Stimulated activated effector memory CD8-positive, alpha-beta T cell treated with anti-CD3 and anti-CD28 coated beads, Interleukin-12 subunit alpha, Interleukin-12 subunit beta, amount 100 ng/mL, for 72 hours (primary cell): Measurements from ENCODE around the gene GPR22.

Source experiments
- ATAC-seq: fragments of 150-1000 bp; cut with Tn5 transposase; 2 replicates; pipeline ENCODE4 v1.10.0; 2021
- DNase-seq, 2 donors: peaks; one replicate each; pipeline ENCODE4 v3.0.0; 2021 to 2022; ENCODE audit warnings: low spot score in 2 of 2
- H3K27ac Mint-ChIP-seq: one replicate; pipeline ENCODE4 v1.8.0; 2022; ENCODE audit warnings: mild to moderate bottlenecking, mixed read lengths
- H3K36me3 Mint-ChIP-seq: one replicate; pipeline ENCODE4 v1.8.0; 2022; ENCODE audit warnings: mild to moderate bottlenecking, mixed read lengths
- H3K4me1 Mint-ChIP-seq: one replicate; pipeline ENCODE4 v1.8.0; 2022; ENCODE audit warnings: mixed read lengths
- H3K4me3 Mint-ChIP-seq: one replicate; pipeline ENCODE4 v1.8.0; 2022; ENCODE audit warnings: mild to moderate bottlenecking, mixed read lengths
- H3K9me3 Mint-ChIP-seq: one replicate; pipeline ENCODE4 v1.8.0; 2022; ENCODE audit warnings: mixed read lengths

The GPR22 gene, protein sequence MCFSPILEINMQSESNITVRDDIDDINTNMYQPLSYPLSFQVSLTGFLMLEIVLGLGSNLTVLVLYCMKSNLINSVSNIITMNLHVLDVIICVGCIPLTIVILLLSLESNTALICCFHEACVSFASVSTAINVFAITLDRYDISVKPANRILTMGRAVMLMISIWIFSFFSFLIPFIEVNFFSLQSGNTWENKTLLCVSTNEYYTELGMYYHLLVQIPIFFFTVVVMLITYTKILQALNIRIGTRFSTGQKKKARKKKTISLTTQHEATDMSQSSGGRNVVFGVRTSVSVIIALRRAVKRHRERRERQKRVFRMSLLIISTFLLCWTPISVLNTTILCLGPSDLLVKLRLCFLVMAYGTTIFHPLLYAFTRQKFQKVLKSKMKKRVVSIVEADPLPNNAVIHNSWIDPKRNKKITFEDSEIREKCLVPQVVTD

GRCh38 chr7:107469929-107470328 lies at the start of gene GPR22:
Gene GPR22 (plus strand): TSS chr7:107470057. CDS start chr7:107474061, 4,004 bp downstream.
- Mint-ChIP-seq H3K4me3 (no peak within 1 kb of the TSS), H3K36me3 (no peaks in the 10 kb centered on the region), H3K9me3 (no peaks in the 10 kb centered on the region), H3K27ac (no peak within 1 kb of the TSS), H3K4me1 (no peaks in the 10 kb centered on the region)
- DNase-seq = no peak
- ATAC-seq = no peak

GRCh38 chr7:107427462-107427861 lies 42.4 kb upstream of the GPR22 start:
- ATAC-seq (no peak), DNase-seq (no peak)
- Mint-ChIP-seq H3K27ac (no peak overlapping the region), H3K4me3 (no peak overlapping the region), H3K9me3 (no peaks in the 10 kb centered on the region), H3K36me3 (no peaks in the 10 kb centered on the region), H3K4me1 (no peaks in the 10 kb centered on the region)

DNA sequence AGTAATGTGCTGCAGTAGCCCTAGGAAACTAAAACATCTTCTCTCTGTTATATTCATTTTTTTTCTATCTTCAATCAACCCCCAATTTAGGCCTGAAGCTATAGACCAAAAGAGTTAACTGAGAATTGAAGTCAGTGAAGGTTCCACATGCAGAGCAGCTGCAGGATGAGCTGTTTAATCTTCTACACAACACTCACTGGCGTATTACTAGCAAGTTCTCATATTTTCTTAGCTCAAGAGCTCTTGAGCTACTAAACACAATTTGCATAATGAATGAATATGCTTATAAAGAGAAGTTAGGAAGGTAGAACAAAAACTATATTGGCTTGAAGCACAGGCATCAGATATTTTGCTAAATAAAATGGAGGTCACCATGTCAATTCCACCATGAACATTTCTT lies 41.2 kb upstream of the GPR22 start:
- Mint-ChIP-seq H3K4me3 (no peak overlapping the region), H3K4me1 (no peaks in the 10 kb centered on the region), H3K36me3 (no peaks in the 10 kb centered on the region), H3K27ac (no peak overlapping the region), H3K9me3 (no peaks in the 10 kb centered on the region)
- no peak for DNase-seq
- no peak for ATAC-seq

DNA sequence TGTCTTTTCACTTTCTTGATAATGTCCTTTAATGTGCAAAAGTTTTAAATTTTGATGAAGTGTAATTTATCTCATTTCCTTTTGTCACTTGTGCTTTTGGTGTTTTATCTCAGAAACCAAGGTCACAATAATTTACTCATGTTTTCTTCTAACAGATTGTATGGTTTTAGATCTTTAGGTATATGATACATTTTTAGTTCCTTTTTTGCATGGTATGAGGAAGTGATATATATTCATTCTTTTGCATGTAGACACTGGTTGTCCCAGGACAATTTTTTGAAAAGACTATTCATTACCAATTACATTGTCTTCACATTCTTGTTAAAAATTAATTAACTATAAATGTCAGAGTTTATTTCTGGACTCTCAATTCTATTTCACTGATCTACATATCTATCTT lies 39.8 kb upstream of the GPR22 start:
- no peak for DNase-seq
- no peak for ATAC-seq

DNA sequence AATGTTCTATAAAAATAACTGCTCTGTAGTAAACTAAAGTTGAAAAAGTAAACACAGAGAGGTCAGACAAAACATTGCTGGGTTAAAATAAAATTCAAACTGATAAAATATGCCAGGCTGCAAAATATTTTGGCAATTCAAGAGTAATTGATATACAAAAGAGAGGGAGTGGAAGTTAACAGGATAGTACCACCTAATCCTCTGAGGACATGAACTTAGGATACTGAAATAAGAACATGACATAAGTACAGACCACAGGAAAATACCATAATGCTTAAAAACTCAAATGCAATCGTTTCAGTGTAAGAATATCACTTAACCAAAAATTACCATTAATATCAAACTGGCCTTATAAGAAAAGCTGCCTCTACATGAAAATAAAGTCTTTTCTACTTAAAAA lies 37.6 kb upstream of the GPR22 start:
- H3K36me3 Mint-ChIP-seq = no peaks in the 10 kb centered on the region
- H3K9me3 Mint-ChIP-seq = no peaks in the 10 kb centered on the region
- no peak overlapping the region for H3K27ac Mint-ChIP-seq
- no peak for ATAC-seq
- H3K4me1 Mint-ChIP-seq = no peaks in the 10 kb centered on the region
- no peak for DNase-seq
- H3K4me3 Mint-ChIP-seq = no peak overlapping the region

More for the DNA sequence above, 39.8 kb upstream of the GPR22 start:
- Mint-ChIP-seq H3K4me1 (no peaks in the 10 kb centered on the region), H3K27ac (no peak overlapping the region), H3K4me3 (no peak overlapping the region), H3K36me3 (no peaks in the 10 kb centered on the region), H3K9me3 (no peaks in the 10 kb centered on the region)

- no peaks in the 10 kb centered on the region for H3K36me3 Mint-ChIP-seq
- no peaks in the 10 kb centered on the region for H3K9me3 Mint-ChIP-seq
- ATAC-seq = no peak
- H3K4me1 Mint-ChIP-seq = no peaks in the 10 kb centered on the region
- no peak overlapping the region for H3K27ac Mint-ChIP-seq
- no peak overlapping the region for H3K4me3 Mint-ChIP-seq
- no peak for DNase-seq
These were observed 34.1 kb upstream of the GPR22 start for GRCh38 chr7:107435749-107436148.

DNA sequence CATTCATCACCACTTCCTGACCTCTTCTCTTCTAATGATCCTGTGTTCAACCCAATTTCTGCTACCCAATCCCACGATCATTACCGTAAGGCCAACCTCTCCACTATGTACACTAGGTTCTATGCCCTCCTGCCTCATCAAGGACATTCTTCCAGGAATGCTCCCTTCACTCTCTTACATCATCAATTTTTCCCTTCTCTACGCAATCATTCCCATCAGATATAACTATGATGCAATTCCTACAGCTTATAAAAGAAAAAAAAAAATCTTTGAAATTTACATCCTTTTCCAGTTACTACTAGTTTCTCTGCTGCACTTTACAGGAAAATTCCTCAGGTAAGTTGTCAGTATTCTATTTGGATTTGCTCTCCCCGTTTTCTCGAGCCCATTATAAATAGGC lies 30.8 kb upstream of the GPR22 start:
- Mint-ChIP-seq H3K4me3 (no peak overlapping the region), H3K9me3 (no peaks in the 10 kb centered on the region)

GRCh38 chr7:107441581-107442422 lies 28.1 kb upstream of the GPR22 start:
- no peaks in the 10 kb centered on the region for H3K36me3 Mint-ChIP-seq
- H3K9me3 Mint-ChIP-seq = no peaks in the 10 kb centered on the region
- H3K27ac Mint-ChIP-seq = no peak overlapping the region
- peaks cover under 1% of the 10 kb centered on the region for H3K4me1 Mint-ChIP-seq
- DNase-seq (no peak), ATAC-seq (no peak)
- no peak overlapping the region for H3K4me3 Mint-ChIP-seq

More for the DNA sequence above, 30.8 kb upstream of the GPR22 start:
- Mint-ChIP-seq H3K27ac (no peak overlapping the region), H3K36me3 (no peaks in the 10 kb centered on the region), H3K4me1 (no peaks in the 10 kb centered on the region)
- ATAC-seq (no peak), DNase-seq (no peak)

DNA sequence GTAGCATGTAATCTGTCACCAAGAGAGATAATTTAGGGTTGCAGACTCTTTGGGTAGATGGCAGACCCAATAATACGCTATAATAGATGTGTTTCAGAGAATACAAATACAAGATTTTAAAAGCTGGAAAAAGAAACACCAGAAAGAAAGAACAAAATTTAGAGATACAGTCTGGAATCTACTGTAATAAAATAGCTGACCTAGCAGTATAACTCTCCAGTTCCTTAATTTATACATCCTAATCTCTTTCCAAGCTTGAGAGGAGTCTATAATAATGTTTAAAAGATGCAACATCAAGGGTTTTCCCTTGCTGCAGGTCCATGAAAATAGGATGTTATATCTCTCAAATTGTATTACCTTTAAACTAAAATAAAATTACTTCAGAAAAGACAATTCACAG lies 27.2 kb upstream of the GPR22 start:
- ATAC-seq = no peak

GRCh38 chr7:107446531-107446930 lies 23.3 kb upstream of the GPR22 start:
- Mint-ChIP-seq H3K9me3 (no peaks in the 10 kb centered on the region), H3K36me3 (no peaks in the 10 kb centered on the region), H3K4me1 (peaks cover 6% of the 10 kb centered on the region), H3K4me3 (no peak overlapping the region), H3K27ac (no peak overlapping the region)
- ATAC-seq = peak; percentile 97
- DNase-seq = no peak

More for the DNA sequence above, 27.2 kb upstream of the GPR22 start:
- no peaks in the 10 kb centered on the region for H3K9me3 Mint-ChIP-seq
- H3K36me3 Mint-ChIP-seq = no peaks in the 10 kb centered on the region
- no peak overlapping the region for H3K4me3 Mint-ChIP-seq
- H3K27ac Mint-ChIP-seq = no peak overlapping the region
- peaks cover 6% of the 10 kb centered on the region for H3K4me1 Mint-ChIP-seq
- DNase-seq = no peak

DNA sequence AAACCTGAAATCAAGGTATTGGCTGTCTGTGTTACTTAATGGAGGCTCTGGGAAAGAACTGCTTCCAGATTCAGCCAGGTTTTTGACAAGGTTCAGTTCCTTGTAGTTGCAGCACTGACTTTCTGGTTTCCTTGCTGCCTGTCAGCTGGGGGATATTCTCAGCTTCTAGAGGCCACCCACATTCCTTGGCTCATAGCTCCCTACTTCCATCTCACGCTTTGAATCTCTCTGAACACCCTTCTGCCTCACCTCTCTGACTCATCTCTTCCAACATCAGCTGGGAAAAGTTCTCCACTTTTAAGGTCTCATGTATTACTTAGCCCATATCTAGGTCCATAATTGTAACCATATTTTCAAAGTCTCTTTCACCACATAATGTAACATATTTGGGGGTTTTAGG lies 22.9 kb upstream of the GPR22 start:
- Mint-ChIP-seq H3K36me3 (no peaks in the 10 kb centered on the region), H3K4me1 (peaks cover 6% of the 10 kb centered on the region), H3K4me3 (no peak overlapping the region), H3K9me3 (no peaks in the 10 kb centered on the region), H3K27ac (no peak overlapping the region)
- DNase-seq = no peak
- ATAC-seq = no peak

DNA sequence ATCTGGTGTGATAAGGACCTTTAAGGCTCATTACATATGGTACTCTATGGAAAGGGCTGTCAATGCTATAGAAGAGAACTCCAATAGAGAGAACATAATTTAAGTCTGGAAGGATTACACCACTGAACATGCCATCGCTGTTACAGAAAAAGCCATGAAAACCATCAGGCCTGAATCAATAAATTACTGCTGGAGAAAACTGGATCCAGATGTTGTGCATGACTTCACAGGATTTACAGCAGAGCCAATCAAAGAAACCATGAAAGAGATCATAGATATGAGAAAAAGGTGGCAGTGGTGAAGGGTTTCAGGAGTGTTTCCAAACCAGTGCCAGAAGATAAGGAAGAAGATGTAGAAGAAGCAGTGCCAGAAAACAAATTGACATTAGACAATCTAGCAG lies 18.9 kb upstream of the GPR22 start:
- ATAC-seq = no peak
- Mint-ChIP-seq H3K9me3 (no peaks in the 10 kb centered on the region), H3K27ac (no peak overlapping the region), H3K4me1 (peaks cover 12% of the 10 kb centered on the region), H3K4me3 (no peak overlapping the region), H3K36me3 (no peaks in the 10 kb centered on the region)
- no peak for DNase-seq

DNA sequence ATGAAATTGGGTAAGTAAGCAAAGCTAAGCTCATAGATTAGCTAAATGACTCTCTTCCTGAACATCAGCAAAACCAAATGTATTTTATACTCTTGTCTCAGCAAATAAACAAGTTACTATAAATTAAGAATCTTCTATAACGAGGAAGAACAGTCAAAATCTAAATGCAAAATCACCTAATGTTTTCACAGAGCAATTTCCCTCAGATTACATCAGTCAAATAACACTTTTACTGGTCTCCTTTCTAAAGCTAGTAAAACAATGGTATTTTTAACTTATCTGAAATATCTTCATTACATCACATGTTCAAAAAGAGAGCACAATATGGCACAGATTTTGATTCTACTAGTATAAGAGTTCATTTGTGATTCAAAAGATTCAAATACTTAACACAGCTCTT lies 16.5 kb upstream of the GPR22 start:
- peaks cover 6% of the 10 kb centered on the region for H3K4me1 Mint-ChIP-seq
- H3K4me3 Mint-ChIP-seq = no peak overlapping the region
- peaks cover 12% of the 10 kb centered on the region for H3K36me3 Mint-ChIP-seq

DNA sequence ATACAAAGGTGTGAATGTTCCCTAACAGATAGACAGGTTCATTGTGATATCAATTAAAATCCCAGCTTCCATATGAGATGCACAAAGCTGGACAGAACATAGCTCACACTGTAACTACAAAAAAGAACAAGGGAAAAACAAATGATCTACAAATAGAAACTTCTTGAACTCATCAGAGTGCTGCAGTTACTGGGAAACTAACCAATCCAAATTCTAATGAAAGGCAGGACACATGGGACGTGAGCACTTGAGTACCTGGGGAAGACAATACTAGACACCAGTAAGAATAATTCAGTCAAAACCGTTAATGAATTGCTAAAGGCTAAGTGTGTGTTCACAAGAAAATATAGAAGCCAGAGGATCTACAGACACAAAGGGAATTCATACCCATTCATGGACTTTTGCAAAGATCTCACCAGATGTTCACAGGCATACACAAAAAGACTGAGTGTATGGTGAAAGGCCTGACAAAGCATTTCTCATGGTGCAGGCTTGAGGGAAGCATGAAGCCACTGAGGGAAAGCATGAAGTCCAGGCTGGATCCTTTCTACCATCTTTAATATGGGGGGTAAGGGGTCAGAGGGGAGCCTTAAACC lies 7.8 kb upstream of the GPR22 start:
- Mint-ChIP-seq H3K4me3 (no peak overlapping the region), H3K4me1 (no peaks in the 10 kb centered on the region), H3K36me3 (peaks cover 16% of the 10 kb centered on the region), H3K9me3 (no peaks in the 10 kb centered on the region), H3K27ac (no peak overlapping the region)
- DNase-seq = no peak
- no peak for ATAC-seq

More for the DNA sequence above, 16.5 kb upstream of the GPR22 start:
- DNase-seq (no peak), ATAC-seq (no peak)
- no peaks in the 10 kb centered on the region for H3K9me3 Mint-ChIP-seq
- no peak overlapping the region for H3K27ac Mint-ChIP-seq
